Measurements from ENCODE around the gene CD48.
"Not testable (repeated sequence)": the region's sequence is repeated elsewhere in the genome, so short reads cannot be mapped to it uniquely, and the experiment has no call there.

The CD48 gene

DNA sequence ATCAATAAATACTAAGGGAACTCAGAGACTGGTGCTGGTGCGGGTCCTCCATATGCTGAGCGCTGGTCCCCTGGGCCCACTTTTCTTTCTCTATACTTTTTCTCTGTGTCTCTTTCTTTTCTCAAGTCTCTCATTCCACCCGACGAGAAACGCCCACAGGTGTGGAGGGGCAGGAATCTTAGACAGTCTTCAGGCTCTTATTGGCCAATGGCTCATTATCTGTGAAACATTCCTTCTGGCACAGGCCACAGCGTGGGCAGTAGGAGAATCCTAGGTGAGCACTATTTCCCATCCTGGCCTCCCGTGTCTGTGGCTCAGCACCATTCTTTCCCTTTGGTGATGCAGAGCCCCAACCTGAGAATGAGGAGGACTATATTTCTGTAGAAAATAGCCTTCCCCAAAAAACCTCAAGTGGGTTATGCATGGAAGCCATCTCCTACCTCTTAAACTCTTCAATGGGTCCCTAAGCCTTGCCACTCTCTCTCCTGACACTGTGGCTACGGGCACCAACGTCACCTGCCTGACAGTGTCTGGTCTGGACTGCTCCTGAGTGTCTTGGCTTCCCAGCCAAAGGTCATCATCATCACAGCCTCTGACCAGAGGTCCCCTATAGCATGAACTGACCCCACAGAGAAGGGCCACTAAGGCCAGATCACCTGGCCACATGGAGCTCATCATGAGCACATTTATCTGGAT is 58.5 kb downstream of the CD48 start:
- DNase-seq (ENCODE audit: low read depth in 2 of 2) = no peak

DNA sequence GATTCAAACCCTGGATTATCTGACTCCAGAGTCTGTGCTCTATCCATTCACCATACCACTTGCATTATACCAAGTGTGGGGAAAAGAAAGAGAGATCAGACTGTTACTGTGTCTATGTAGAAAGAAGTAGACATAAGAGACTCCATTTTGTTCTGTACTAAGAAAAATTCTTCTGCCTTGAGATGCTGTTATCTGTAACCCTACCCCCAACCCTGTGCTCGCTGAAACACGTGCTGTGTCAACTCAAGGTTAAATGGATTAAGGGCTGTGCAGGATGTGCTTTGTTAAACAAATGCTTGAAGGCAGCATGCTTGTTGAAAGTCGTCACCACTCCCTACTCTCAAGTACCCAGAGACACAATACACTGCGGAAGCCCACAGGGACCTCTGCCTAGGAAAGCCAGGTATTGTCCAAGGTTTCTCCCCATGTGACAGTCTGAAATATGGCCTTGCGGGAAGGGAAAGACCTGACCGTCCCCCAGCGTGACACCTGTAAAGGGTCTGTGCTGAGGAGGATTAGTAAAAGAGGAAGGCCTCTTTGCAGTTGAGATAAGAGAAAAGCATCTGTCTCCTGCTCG is 59.5 kb downstream of the CD48 start:
- not testable (repeated sequence) for DNase-seq (ENCODE audit: low read depth in 2 of 2)

GRCh38 chr1:160651433-160652064 is 60.1 kb downstream of the CD48 start:
- DNase-seq (ENCODE audit: low read depth in 2 of 2) = no peak

- DNase-seq (ENCODE audit: low read depth in 2 of 2) = no peak
Measured at GRCh38 chr1:160647329-160647720, 64.3 kb downstream of the CD48 start.

- DNase-seq (ENCODE audit: low read depth in 2 of 2) = no peak
Measured at GRCh38 chr1:160646711-160647328, 64.8 kb downstream of the CD48 start, which contains the start of gene SLAMF1. Gene SLAMF1, minus strand, starts transcription at chr1:160647044. Its CDS starts 99 bp downstream, at chr1:160646945.

GRCh38 chr1:160646180-160646579 is 65.4 kb downstream of the CD48 start:
- DNase-seq (ENCODE audit: low read depth in 2 of 2) = no peak

- DNase-seq (ENCODE audit: low read depth in 2 of 2) = no peak
Measured at GRCh38 chr1:160645386-160646130, 66.1 kb downstream of the CD48 start.

DNA sequence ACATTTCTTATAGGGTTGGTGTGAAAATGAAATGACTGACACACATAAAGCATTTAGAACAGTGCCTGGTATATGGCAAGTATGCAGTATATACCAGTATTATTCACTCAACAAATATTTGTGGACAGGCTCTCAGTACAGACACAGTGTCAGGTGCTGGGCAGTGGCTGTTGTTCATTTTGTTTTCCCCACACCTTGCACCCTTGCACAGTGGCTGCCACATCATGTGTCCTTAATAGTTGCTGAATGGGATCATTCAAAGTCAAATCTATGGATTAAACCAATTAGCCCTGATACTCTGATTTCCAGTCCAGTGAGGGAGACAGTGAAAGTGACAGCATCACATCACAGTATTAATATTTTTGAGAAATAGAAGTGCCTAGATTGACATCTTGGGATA is 67.2 kb downstream of the CD48 start:
- DNase-seq (ENCODE audit: low read depth in 2 of 2) = no peak

- no peak for DNase-seq (ENCODE audit: low read depth in 2 of 2)
Measured at GRCh38 chr1:160643138-160643537, 68.5 kb downstream of the CD48 start.

- no peak for DNase-seq (ENCODE audit: low read depth in 2 of 2)
Measured at GRCh38 chr1:160642281-160642644, 69.4 kb downstream of the CD48 start.

GRCh38 chr1:160641323-160642280 is 70.0 kb downstream of the CD48 start:
- peak in 1 of 2 donors; percentile 26 for DNase-seq (ENCODE audit: low read depth in 2 of 2)

DNA sequence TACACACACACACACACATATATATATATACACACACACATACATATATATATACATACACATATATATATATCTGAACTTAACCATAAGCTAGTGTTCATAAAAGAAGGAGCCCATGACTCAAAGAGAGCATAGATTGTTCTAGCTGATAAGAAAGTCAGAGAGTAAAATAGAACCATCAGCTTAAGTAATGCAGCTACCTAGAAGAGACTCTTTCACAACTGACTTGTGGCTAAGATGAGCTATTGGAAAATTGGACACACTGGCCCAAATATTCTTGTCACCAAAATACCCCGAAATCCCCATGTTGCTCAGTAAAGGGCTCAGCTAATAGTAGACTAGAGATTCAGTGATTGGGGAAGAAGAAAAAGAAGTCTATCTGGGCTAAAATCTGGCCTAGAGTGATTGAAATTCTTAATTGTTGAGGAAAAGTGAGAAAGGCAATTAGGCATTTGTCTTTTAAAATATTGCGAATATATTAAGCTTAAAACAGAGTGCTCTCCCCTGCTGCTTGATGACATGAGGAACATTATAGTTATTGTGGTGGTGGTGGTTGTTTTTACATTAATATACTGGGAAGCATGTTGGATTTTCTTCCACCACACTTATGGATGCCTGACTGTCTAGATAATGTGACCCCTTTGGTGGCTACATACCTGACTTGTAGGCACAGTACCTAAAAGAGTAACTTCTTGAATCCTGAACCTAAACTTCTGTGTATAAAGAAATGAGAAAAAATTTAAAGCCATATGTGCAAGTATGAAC is 71.1 kb downstream of the CD48 start:
- DNase-seq (ENCODE audit: low read depth in 2 of 2) = no peak

DNA sequence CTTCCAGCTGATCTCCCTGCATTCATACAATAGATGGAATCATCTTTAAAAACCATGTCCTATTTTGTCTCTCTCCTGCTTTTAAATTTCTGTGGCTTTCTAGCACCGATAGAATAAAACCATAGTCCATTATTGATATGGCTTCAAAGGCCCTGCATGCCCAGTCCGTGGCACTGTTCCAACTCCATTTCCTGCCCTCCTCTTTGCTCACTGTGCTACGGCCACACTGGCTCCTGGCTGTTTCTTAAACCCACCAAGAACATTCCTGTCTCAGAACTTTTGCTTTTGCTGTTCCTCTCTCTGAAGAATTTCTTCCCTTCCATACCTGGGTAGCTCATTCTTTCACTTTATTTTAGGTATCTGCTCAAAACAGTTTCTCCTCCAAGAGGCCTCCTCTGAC is 72.0 kb downstream of the CD48 start:
- DNase-seq (ENCODE audit: low read depth in 2 of 2) = no peak

- no peak for DNase-seq (ENCODE audit: low read depth in 2 of 2)
Measured at GRCh38 chr1:160638926-160639325, 72.7 kb downstream of the CD48 start.

GRCh38 chr1:160638540-160638857 is 73.1 kb downstream of the CD48 start:
- DNase-seq (ENCODE audit: low read depth in 2 of 2) = no peak

DNA sequence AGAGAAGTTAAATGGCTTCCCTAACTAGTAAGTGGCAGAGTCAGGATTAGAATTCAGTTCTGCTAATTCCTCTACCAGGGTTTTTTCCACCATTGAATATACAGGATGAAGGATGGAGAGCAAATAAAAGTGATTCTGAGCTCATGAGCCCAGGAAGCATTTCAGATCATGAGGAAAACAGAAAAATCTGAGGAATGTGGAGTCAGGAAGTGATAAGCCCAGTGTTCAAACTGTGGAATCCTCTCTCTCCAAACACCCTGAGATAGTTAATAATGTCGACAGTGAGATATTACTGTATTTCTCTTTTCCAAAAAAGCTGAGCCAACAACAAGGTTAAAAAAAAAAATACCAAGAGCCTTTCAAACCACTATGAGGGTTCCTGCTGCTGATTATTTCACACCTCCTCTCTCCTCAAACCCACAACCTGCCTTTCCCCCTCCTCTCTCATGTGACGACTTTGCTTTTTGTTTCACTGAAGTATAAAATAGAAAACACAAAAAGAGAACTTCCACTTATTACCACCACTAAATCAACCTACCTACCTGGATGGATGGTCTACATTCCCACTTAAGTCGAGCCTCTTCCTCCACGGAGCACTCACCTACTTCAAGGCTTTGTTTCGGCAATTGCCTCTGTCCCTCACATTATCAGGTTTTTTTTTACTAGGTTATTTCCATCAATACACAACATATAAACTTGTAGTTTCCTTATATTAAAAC is 73.6 kb downstream of the CD48 start:
- peak in 1 of 2 donors; percentile 35 for DNase-seq (ENCODE audit: low read depth in 2 of 2)

- DNase-seq (ENCODE audit: low read depth in 2 of 2) = no peak
Measured at GRCh38 chr1:160637065-160637464, 74.6 kb downstream of the CD48 start.

GRCh38 chr1:160636547-160636946 is 75.1 kb downstream of the CD48 start:
- DNase-seq (ENCODE audit: low read depth in 2 of 2) = no peak

DNA sequence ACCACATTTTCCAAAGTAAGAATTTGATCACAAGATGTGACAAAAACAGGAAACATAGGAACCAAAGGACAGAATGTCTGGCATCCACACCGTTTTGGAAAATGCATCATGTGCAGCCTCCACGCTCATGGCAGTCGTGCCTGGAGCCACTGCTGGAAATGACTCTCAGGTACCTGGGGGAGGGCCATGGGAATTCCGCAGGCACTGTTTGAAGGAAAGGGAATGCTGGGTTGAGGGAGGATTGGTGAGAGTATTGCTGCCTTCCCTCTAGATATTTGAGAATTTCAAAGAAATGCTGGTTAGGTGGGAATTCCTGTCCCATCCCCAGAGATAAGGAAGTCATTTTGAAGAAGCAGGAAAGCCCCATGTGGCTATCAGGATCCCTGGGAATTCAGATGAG is 75.5 kb downstream of the CD48 start:
- DNase-seq (ENCODE audit: low read depth in 2 of 2) = no peak

All from activated CD8-positive, alpha-beta memory T cell treated with anti-CD3 and anti-CD28 coated beads for 4 hours (primary cell).